Measurements from ENCODE around the gene KCNJ16.
A peak's percentile ranks its signal among the peaks of the same experiment; 100 is the strongest.

The KCNJ16 gene

DNA sequence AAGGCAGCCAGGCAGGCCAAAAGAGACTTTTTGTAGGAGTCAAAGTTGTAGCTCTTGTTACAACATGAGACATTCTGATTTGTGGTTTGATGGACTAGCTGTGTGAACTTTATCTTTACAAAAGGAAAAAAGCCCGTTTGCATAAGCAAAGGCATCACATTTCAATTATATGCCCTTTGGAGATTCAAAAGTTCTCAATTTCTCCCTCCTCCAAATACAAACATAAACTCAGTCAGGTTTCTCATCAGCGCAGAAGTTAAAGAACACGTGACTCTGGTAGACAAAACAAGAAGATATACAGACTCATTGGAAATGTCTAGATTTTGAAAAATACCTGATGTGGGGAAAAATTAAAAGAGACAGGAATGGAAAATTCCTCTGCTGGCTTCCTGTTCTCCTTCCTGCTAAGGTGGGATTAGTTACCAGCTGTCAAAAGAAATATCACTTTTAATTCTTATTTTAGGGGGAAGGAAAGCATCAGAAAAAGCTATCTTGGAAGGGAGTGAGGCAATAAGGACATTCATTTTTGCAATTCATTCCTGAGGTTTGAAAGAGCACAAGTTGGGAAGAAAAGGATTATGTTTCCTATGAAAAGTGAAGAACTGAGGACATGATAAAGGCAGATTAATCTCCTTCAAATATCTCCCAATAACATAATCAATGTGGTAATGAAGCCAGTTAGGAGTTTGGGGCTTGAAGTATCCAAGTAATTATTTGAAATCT lies 4.6 kb upstream of the KCNJ16 start:
- DNase-seq, result no peak

DNA sequence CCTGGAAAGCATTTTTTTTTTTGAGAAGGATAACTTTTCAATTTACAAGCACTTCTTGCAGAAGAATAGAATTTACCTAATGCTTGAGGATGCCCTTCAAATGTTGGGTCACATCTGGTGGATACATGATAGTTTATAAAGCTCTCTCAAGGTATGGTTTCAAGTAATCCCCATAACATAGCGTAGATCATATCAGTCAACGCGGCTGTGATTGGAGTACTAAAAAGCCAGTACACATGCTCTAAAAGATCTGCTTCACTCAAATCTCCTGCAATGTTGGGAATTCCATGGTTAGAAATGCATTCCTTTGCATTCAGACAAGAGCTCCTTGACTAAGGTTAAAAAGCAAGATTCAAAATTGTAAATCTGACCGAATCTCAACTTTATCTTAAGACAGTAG lies 3.9 kb upstream of the KCNJ16 start:
- DNase-seq, result no peak

GRCh38 chr17:70071620-70072019 lies 3.4 kb upstream of the KCNJ16 start:
- no peak for DNase-seq

- DNase-seq, result peak; percentile 5 to 68 (median 56)
Observed at GRCh38 chr17:70072546-70073309, 2.3 kb upstream of the KCNJ16 start.

GRCh38 chr17:70073310-70073709 lies 1.7 kb upstream of the KCNJ16 start:
- no peak for DNase-seq

DNA sequence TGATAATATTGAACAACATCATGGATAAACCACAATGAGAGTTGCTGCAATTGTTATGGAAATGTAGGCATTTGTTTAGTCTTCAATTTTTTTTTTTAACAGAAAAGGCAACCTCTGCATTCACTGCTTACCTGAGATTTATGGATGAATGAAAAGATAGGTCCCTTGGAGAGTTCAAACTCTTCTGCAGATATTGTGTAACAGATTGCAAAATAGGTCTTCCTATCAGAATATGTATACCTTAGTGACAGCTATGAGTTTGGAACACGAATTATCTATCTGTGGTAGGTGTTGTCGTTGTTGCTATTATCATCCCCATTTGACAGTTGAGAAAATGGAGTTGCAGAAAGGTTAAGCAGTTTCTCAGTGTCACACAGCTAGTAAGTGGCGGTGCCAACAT lies 1.2 kb upstream of the KCNJ16 start:
- no peak for DNase-seq

DNA sequence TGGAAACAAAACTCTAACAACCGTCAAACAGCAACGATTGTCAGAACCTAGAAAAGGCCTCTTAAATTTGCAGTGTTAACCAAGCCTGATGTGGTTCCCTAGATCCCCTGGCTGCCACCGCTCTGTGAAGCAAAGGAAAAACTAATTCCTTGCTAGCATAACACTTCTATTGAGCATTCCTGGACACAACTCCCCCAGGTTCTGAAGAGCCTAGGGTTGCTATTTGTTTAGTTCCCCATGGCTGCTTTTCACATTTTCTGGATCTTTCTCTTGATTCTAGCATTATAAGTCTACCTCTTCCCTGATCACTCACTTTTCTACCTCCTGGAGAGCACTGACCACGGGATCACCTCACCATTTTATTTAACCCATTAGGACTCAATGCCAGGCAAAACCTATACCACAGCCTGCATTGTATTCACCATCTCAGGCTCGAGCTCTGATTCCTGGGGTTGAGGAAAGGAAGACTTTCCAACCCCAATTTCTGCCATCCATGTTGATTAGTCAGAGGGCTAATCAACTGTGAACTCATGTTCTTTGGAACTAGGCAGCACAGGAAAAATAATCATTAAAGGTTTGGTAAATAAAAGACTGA lies 692 bp upstream of the KCNJ16 start:
- DNase-seq, result no peak

DNA sequence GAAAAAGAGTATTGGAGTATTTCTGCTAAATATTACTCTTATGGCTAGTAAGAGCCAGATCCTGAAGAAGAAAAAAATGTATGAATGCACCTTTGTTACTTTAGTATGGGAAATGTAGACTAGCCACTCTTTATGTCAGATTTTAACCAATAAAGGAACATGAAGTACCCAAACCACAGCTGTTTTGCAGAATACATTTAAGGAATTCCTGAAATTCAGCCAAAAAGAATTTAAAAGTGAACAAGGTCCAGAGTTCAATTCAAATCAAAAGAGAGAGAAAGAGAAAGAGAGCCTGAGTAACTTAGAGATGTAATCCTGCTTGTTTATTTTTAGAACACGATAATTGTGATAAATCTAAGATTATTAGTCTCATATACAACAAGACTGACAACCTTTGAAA lies 1.2 kb downstream of the KCNJ16 start:
- DNase-seq, result no peak

GRCh38 chr17:70076831-70077230 lies 1.8 kb downstream of the KCNJ16 start:
- DNase-seq, result no peak

GRCh38 chr17:70078549-70078948 lies 3.5 kb downstream of the KCNJ16 start:
- no peak for DNase-seq

DNA sequence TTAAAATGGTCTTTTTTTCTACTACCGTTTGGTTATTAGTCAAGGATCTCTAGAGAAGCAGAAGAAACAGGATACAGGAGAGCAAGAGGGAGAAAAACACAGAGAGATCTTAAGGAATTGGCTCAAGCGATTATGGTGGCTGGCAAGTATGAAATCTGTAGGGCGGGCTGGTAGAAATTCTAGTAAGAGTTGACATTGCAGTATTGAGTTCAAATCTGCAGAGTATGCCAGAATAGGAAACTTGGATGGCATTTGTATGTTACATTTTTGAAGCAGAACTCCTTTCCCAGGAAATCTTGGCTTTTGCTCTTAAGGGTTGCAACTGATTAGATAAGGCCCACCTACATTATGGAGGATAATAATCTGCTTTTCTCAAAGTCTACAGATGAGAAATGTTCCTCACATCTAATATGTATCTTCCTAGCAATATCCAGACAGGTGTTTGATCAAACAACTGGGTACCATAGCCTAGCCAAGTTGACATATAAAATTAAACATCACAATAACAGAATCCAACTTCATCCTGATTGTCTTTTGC lies 4.0 kb downstream of the KCNJ16 start:
- no peak for DNase-seq

DNA sequence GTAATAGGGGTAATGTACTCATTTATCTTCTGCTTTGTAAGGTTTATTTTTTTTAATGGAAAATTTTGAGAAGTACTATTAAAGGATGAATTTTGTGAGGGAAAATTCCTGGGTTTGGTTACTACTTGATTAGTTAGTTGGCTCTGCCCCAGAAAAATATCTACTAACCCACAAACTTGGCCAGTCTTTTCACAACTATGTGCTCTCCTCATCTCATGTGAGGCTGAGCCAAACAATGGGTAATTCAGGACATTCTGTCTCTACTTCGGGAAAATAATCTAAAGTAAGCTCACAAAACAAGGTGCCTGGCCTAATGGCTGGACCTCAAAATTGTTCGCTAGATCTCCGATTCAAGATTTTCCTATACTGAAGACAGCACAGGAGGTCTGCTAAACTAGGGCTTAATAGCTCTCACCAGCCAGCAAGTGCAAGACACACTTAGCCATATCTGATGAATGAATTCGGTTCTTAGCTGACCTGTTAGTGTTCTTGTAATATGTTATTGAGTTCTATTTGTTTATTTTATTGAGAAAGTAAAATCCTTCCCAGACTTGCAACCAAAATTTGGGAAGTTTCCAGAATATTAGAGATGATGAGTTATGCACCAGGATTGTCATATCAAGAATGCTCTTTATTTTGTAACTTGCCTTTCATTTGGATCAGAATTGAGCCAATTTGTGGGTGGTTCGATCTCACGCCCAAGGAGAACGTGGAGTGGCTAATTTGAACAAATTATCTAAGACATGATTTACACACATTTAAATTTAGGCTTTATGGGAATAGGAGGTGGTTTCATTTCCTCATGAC lies 5.7 kb downstream of the KCNJ16 start:
- DNase-seq, result no peak

DNA sequence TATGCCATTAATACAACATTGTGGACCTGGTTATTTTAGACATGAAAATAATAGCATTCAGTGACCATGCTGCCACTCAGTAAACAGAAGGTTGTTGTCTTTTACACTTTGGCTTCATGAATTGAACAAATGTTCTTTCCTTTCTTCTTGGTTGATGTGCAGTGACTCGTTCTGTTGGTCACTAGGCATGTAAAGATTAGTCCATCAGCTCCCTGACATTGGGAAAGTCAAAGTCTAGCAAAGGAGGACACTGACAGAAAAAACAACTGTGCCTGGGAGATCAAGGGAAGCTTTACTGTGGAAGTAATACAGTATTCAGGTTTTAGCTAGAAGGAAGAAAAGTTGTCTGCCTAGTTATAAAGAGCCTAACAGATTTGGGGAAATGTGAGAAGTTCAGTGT lies 6.9 kb downstream of the KCNJ16 start:
- no peak for DNase-seq

GRCh38 chr17:70084476-70084875 lies 9.5 kb downstream of the KCNJ16 start:
- no peak for DNase-seq

DNA sequence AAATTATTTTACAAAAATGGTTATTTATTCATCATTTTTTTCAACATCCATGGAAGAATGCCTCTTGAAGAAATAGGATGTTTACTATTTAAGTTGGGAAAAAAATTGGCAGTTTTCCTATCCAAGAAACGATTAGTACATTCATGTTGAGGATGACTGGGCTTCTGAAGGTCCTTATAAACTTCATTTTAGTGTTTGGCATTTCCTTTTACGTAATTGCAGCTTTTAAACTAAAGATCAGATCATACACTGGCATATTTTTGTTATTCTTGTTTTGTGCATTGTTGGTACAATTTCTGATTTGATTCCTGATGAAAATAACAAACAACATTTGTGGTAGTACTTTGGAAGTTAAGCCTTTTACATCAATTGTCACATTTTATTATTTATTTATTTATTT lies 11.5 kb downstream of the KCNJ16 start:
- no peak for DNase-seq

DNA sequence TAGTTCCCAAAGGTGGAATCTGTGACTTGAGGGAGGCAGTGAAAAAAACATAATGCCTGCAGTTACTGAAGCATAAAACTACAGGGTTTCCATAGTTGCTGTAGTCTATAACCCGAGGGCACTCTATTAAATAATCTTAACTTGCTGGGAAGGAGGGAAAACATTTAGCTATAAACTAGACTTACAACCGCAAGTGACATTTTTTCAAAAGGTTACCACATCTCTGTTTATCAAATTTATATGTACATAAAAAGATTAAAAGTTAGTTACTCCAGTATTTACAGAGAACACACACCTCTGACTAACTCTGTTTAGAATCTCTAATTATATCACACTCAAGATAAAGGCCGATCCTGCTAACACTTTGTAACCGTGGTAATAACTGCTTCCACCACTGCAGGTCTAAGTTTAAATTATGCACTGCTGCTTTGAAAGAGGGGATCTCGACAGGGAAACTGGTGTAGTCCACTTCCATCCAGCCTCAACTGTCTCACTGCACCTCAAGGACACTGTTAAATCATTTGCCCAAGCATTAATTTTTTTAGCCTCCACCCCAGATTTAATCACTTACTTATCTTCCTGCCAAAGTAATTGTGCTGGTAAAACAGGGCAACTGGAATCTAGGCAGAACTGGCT lies 14.6 kb downstream of the KCNJ16 start:
- DNase-seq, result no peak

DNA sequence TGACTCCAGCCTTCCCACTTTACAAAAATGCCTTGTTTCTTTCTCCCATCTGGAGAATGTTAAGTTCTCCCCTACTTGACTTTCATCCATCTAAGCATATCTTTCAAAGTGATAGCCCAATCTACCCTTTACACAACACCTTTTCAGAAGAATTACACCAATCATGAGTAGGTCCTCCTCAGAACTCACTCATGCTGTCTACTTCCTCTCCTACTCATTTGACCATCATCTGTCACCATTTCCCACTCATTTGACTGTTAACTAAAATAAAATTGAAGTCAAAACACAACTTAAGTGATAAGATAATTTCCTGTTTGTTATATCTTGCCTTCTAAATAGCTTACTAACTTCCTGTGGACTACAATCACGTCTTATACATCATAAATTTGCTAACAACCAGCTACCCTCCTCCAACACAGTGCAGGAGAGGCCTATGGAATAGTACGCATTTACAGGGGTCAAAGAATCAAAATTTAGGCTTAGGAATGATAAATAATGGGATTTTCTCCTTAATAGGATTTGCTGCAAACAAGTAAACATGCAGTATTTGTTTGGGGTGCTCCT lies 16.1 kb downstream of the KCNJ16 start:
- peak in 1 of 4 experiments; percentile 6 for DNase-seq

GRCh38 chr17:70091696-70092095 lies 16.7 kb downstream of the KCNJ16 start:
- DNase-seq, result no peak

- no peak for DNase-seq
Observed at GRCh38 chr17:70093163-70093562, 18.1 kb downstream of the KCNJ16 start.

GRCh38 chr17:70095455-70095854 lies 20.4 kb downstream of the KCNJ16 start:
- no peak for DNase-seq

DNA sequence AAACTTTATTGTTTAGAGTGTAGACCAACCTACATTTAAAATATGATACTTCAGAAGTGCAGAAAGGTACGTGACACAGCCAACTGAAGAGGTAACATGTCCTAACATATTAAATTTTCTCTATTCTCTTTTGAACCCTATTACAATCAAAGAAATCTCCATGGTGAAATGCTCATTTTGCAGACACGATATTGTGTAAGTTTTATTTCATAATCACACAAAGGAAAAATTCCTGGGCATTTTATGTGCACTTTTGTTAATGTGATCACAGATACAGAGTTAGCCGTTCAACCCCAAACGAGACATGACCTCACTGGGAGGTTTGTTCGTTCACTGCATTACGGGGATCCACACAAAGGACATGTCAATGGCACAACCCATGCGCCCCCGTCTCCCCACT lies 21.8 kb downstream of the KCNJ16 start:
- DNase-seq, result no peak

DNA sequence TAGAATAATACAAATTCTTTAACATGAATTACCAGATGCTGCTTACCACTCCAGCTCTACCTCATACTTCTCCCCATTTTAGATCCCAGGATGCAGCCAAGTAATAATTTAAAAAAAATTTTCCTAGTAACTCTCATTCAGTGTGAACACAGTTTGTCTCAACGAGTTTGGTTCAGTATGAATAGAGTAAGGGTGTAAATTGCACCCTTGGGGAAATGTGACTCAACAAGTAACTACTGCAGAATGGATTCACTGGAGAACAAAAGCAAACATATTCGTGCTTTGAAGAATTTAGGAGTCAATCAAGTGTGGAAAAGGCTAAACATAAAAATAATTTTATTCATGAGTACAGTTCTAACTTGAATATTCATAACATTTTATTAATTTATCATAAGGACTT lies 23.0 kb downstream of the KCNJ16 start:
- DNase-seq, result no peak
